Activated naive CD4-positive, alpha-beta T cell treated with anti-CD3 and anti-CD28 coated beads, Interleukin-2, amount 10 ng/mL, durations not matched to agents 7 days and 5 days (primary cell): Measurements from ENCODE around the gene TGFBR1.
"Not testable (repeated sequence)": the region's sequence is repeated elsewhere in the genome, so short reads cannot be mapped to it uniquely, and the experiment has no call there.

Source experiments
- CTCF ChIA-PET: fragments of 350-600 bp; sonication (Branson Sonifier 250); formaldehyde crosslinking; loops from one replicate; lab custom pipeline; 2021; ENCODE audit warnings: antibody characterized with exemption; lab: Charles Lee
- DNase-seq: peaks from one replicate; pipeline ENCODE4 v3.0.0-alpha.2; 2020
- H3K27ac Mint-ChIP-seq: one replicate; pipeline ENCODE4 v1.8.0; 2021; ENCODE audit warnings: mild to moderate bottlenecking, moderate library complexity, mixed read lengths
- H3K27me3 Mint-ChIP-seq: one replicate; pipeline ENCODE4 v1.8.0; 2021; ENCODE audit warnings: mild to moderate bottlenecking, mixed read lengths
- H3K36me3 Mint-ChIP-seq: one replicate; pipeline ENCODE4 v1.8.0; 2021; ENCODE audit warnings: mixed read lengths
- H3K4me1 Mint-ChIP-seq: one replicate; pipeline ENCODE4 v1.8.0; 2021; ENCODE audit warnings: mixed read lengths
- H3K4me3 Mint-ChIP-seq: one replicate; pipeline ENCODE4 v1.8.0; 2021; ENCODE audit warnings: mild to moderate bottlenecking, moderate library complexity, mixed read lengths
- H3K9me3 Mint-ChIP-seq: one replicate; pipeline ENCODE4 v1.8.0; 2021; ENCODE audit warnings: mixed read lengths

Gene TGFBR1

DNA sequence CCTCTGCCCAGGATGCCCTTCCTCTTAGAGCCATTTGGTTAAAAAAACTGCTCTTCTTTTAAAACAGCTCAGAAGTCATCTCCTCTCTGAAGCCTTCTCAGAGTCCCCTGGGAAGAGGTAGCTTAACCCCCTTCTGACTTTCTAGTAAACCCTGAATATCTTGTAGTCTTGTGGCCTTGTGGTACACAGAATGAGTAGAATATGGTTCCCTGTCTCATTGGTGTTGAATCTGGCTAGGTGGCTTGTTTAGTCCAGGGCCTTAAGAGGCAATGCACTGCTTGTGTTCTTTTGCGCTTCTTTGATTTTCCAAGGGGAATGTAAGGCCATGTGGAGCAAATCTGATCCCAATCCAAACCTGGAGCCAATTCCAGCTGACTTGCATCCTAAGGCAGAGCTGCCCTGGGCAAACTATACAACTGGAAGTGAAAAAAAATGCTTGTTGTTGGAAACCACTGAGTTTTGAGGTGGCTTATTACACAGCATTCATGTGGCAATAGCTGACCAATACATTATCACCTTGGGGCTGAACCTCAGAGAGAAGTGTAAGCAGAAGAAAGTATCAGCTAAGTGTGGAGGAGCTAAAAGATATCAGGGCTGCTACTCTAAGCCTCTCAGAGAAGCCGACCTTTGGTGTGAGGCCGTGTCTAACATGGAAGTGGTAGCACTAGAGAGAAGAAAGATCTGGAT is 85.8 kb downstream of the TGFBR1 start:
- Mint-ChIP-seq H3K27me3 (peaks cover 28% of the 10 kb centered on the region), H3K9me3 (no peaks in the 10 kb centered on the region), H3K36me3 (no peaks in the 10 kb centered on the region), H3K4me3 (no peak overlapping the region), H3K27ac (no peak overlapping the region), H3K4me1 (peaks cover 19% of the 10 kb centered on the region)
- DNase-seq: no peak
- CTCF ChIA-PET: no interaction called here

DNA sequence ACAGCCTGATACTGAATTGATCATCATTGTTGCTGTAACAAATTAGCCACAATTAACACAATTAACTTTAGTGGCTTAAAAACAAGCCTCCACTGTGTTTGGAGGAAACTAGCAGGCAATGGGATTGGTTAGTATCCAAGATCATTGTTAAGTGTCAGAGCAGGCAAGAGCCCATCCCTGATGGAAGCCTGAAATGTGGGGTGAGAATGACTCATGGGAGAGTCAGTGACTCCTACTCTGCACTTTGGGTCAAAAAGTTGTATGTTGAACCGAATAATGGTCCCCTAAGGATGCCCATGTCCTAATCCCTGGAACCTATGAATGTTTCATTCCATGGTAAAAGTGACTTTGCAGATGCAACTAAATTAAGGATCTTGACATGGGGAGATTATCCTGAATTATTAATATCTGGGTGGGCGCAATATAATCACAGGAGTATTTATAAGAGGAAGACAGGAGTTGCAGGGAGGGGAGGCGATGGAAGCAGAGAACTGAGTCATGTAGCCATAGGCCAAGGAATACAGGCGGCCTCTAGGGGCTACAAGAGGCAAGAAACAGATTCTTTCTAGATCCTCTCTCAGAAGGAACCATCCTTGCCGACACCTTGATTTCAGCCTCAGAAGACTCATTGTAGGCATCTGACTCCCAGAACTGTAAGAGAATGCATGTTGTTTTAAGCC is 88.0 kb downstream of the TGFBR1 start:
- no peak overlapping the region for H3K4me3 Mint-ChIP-seq
- H3K4me1 Mint-ChIP-seq: peaks cover 11% of the 10 kb centered on the region
- CTCF ChIA-PET: interaction anchor here (1.2 to 5.7 kb wide), 2 partner anchors 9 to 21 kb away, joined by 4 to 45 read pairs; no protein-coding TSS in a partner anchor
- no peaks in the 10 kb centered on the region for H3K9me3 Mint-ChIP-seq
- no peaks in the 10 kb centered on the region for H3K36me3 Mint-ChIP-seq
- H3K27ac Mint-ChIP-seq: no peak overlapping the region
- peaks cover 33% of the 10 kb centered on the region for H3K27me3 Mint-ChIP-seq
- no peak for DNase-seq

DNA sequence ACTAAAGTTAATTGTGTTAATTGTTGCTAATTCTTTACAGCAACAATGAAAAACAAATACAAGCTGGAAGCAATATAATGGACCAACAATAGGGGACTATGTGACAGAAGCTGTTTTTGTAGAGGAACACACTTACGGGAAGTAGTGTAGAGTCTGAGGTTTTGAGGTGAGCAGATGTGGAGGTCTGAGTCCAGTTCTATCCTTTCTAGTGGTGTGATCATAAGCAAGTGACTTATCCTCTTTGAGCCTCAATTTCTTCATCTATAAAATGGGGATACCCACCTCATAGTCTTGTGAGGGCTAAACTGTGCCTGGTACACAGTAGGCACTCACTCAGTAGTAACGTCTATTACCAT is 88.5 kb downstream of the TGFBR1 start:
- H3K27me3 Mint-ChIP-seq: peaks cover 32% of the 10 kb centered on the region
- no peak overlapping the region for H3K27ac Mint-ChIP-seq
- H3K4me1 Mint-ChIP-seq: peaks cover 11% of the 10 kb centered on the region
- H3K36me3 Mint-ChIP-seq: no peaks in the 10 kb centered on the region
- H3K9me3 Mint-ChIP-seq: no peaks in the 10 kb centered on the region
- H3K4me3 Mint-ChIP-seq: no peak overlapping the region
- CTCF ChIA-PET: interaction anchor here (0.8 to 5.7 kb wide), 3 partner anchors 9 to 387 kb away, joined by 3 to 45 read pairs (median 4); no protein-coding TSS in a partner anchor
- DNase-seq: no peak

DNA sequence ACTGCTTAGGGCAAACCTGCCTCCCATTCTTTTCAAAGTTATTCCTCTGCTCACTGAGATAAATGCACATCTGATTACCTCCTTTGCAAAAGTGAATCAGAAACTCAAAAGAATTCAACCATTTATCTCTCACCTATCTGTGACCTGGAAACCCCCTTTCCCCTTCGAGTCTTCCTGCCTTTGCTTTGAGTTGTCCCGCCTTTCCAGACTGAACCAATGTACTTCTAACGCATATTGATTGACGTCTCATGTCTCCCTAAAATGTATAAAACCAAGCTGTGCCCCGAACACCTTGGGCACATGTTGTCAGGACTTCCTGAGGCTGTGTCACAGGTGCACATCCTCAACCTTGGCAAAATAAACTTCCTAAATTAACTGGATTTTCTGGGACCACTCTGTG is 91.6 kb downstream of the TGFBR1 start:
- not testable (repeated sequence) for H3K27ac Mint-ChIP-seq, DNase-seq, H3K36me3 Mint-ChIP-seq, H3K9me3 Mint-ChIP-seq, H3K4me3 Mint-ChIP-seq
- H3K4me1 Mint-ChIP-seq: peaks cover 11% of the 10 kb centered on the region
- peaks cover 16% of the 10 kb centered on the region for H3K27me3 Mint-ChIP-seq
- CTCF ChIA-PET: interaction anchor here (0.8 to 5.7 kb wide), 4 partner anchors 12 to 35 kb away, joined by 3 to 45 read pairs (median 5); no protein-coding TSS in a partner anchor

DNA sequence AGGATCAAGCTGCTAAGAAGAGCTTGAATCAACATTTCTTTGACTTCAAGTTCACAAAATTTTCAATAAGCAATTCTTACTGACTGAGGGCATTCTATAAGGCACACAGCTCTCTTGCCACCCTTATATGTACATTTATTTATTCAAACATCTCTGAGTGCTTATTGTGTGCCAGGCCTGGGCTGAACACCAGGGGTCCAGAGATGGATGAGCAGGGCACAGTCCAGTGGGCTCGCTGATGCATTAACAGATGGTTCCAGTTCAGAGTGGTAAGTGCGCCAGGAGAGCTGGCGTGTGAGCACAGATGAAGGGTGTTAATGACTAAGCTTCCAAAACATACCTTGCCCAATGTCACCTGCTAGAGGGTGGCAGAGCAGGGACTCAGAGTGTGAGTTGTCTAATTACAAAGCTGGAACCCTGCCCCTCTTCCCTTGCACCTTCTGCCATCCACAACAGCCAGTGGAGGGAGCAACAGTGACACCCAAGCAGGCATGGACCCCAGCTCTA is 92.3 kb downstream of the TGFBR1 start:
- Mint-ChIP-seq H3K27me3 (peaks cover 16% of the 10 kb centered on the region), H3K27ac (no peak overlapping the region), H3K4me3 (no peak overlapping the region), H3K4me1 (peaks cover 11% of the 10 kb centered on the region), H3K9me3 (no peaks in the 10 kb centered on the region), H3K36me3 (no peaks in the 10 kb centered on the region)
- CTCF ChIA-PET: interaction anchor here (0.8 to 5.7 kb wide), 4 partner anchors 12 to 120 kb away, joined by 3 to 45 read pairs (median 4); no protein-coding TSS in a partner anchor
- no peak for DNase-seq

DNA sequence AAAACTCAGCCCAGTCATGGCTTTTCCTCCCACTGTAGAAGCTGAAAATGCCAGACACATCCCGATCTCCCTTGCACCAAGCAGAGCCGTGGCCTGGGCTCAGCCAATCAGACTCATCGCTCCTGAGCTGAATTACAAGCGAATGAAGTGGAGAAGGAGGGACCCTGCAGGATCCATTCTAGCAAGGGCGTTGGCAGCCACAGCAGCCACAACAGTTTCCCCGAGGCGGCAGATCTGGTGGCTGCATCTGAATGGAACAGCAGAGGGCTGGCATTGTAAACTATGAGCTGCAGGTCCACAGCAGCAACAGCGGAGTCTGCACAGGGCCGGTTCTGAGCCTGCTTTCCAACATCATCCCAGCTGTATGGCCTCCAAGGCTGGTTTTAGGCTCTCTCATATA is 93.1 kb downstream of the TGFBR1 start:
- CTCF ChIA-PET: interaction anchor here (5.7 kb wide), 1 partner anchor 14 kb away, joined by 45 read pairs; no protein-coding TSS in a partner anchor
- no peaks in the 10 kb centered on the region for H3K36me3 Mint-ChIP-seq
- H3K9me3 Mint-ChIP-seq: no peaks in the 10 kb centered on the region
- peaks cover 9% of the 10 kb centered on the region for H3K4me1 Mint-ChIP-seq
- peaks cover 16% of the 10 kb centered on the region for H3K27me3 Mint-ChIP-seq
- DNase-seq: no peak
- no peak overlapping the region for H3K27ac Mint-ChIP-seq
- H3K4me3 Mint-ChIP-seq: no peak overlapping the region

DNA sequence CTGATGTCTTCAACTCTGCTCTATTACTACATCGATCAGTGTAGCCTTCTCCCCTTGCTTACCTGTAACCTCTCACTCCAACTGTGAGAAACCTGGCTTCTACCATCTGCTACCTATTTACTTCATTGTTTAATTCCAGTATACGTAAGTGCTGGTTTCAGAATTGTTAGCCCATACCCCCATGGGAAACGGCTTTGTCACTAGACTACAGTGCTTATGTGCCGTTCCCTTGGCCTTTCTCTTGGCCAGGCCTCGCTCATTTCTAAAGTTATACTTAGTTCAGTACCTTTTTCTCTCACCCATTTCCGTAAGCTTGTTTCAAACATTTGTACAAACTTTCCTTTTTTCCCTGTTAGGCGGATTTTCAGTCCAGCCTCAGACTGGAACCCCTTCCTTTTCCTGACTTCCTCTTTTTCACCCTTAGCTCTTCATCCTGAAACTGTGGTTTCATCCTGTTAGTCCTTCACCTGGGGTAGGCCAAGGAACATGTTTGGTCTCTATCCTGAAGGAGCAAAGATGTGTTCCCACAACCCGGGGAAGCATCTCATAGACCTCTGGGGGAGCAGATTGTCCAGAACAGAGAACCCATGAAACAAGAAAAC is 95.1 kb downstream of the TGFBR1 start:
- Mint-ChIP-seq H3K9me3 (no peaks in the 10 kb centered on the region), H3K4me3 (no peak overlapping the region), H3K27ac (no peak overlapping the region), H3K27me3 (peaks cover 19% of the 10 kb centered on the region), H3K36me3 (no peaks in the 10 kb centered on the region), H3K4me1 (no peaks in the 10 kb centered on the region)
- CTCF ChIA-PET: no interaction called here
- DNase-seq: no peak

DNA sequence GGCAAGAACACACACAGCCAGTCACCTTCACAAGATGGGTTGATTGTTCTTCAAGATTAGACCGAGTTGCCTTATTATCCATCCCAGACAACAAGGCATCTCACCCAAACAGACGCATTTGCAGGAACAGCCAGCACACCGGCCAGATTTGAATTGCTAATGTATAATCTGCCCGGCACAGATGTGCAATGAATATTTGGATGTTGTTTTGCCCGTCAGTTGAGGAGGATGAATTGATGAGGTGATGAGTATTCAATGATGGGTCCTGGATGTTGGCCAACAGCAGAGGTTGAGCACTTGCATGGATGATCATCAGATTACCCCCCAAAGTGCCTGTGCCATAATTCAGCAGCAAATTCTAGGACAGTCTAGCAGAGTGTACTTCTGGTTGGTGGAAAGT is 96.7 kb downstream of the TGFBR1 start:
- DNase-seq: no peak
- CTCF ChIA-PET: interaction anchor here (0.9 kb wide), 1 partner anchor 17 kb away, joined by 4 read pairs; no protein-coding TSS in a partner anchor
- H3K36me3 Mint-ChIP-seq: no peaks in the 10 kb centered on the region
- no peaks in the 10 kb centered on the region for H3K9me3 Mint-ChIP-seq
- H3K4me3 Mint-ChIP-seq: no peak overlapping the region
- no peak overlapping the region for H3K27ac Mint-ChIP-seq
- no peaks in the 10 kb centered on the region for H3K4me1 Mint-ChIP-seq
- H3K27me3 Mint-ChIP-seq: peaks cover 19% of the 10 kb centered on the region
